Fibroblast of lung (primary cell): ENCODE results near the gene SERPINA9. TPM values are rescaled to one million over a fixed set of nuclear protein-coding genes. Genes with fewer than 3 reads are reported as not detected.
A peak's percentile ranks its signal among the peaks of the same experiment; 100 is the strongest.

Experiments
- DNase-seq, 2 donors: peaks; one replicate each; pipeline versions ENCODE4 v3.0.0 to v3.0.0-alpha.2; 2010; ENCODE audit warnings: low read depth in 2 of 2
- H2AFZ ChIP-seq: 2 replicates; pipeline ENCODE4 v1.5.1; 2012; ENCODE audit warnings: low read length, control low read depth, inconsistent platforms
- H3K27ac ChIP-seq: 2 replicates; pipeline ENCODE4 v1.5.1; 2011; ENCODE audit warnings: low read length, control low read depth; ENCODE audit not compliant: insufficient read depth
- H3K27me3 ChIP-seq: 2 replicates; pipeline ENCODE4 v1.5.1; 2011; ENCODE audit warnings: mild to moderate bottlenecking, low read length; ENCODE audit not compliant: control insufficient read depth, insufficient read depth
- H3K36me3 ChIP-seq: 2 replicates; pipeline ENCODE4 v1.5.1; 2011; ENCODE audit warnings: low read length; ENCODE audit not compliant: control insufficient read depth, insufficient read depth
- H3K4me1 ChIP-seq: 2 replicates; pipeline ENCODE4 v1.5.1; 2011; ENCODE audit warnings: low read length; ENCODE audit not compliant: control insufficient read depth, insufficient read depth; ENCODE audit errors: extremely low read depth
- H3K4me2 ChIP-seq: 2 replicates; pipeline ENCODE4 v1.5.1; 2011; ENCODE audit warnings: low read length, control low read depth; ENCODE audit not compliant: insufficient read depth; ENCODE audit errors: extremely low read depth
- H3K4me3 ChIP-seq, 4 experiments: fragments of 200-600 bp in 1 of 4; sonication (generic) in 1 of 4; replicated peaks in 1 of 4; 2 replicates each; pipeline ENCODE4 v1.5.1; 2011 to 2016; ENCODE audit warnings: low read length in 4 of 4, low read depth in 3 of 4, mild to moderate bottlenecking in 3 of 4, control low read depth in 2 of 4, inconsistent platforms in 1 of 4, mixed read lengths in 1 of 4; ENCODE audit not compliant: insufficient read depth in 1 of 4; ENCODE audit errors: control extremely low read depth in 1 of 4
- H3K79me2 ChIP-seq: 2 replicates; pipeline ENCODE4 v1.5.1; 2012; ENCODE audit warnings: mild to moderate bottlenecking, low read length, inconsistent platforms; ENCODE audit not compliant: control insufficient read depth, insufficient read depth
- H3K9ac ChIP-seq: 2 replicates; pipeline ENCODE4 v1.5.1; 2011; ENCODE audit warnings: mild to moderate bottlenecking, low read length, control low read depth; ENCODE audit not compliant: insufficient read depth
- H3K9me3 ChIP-seq: 2 replicates; pipeline ENCODE4 v1.5.1; 2012; ENCODE audit warnings: low read depth, low read length; ENCODE audit not compliant: control insufficient read depth, insufficient read depth
- H4K20me1 ChIP-seq: 2 replicates; pipeline ENCODE4 v1.5.1; 2011; ENCODE audit warnings: low read length; ENCODE audit not compliant: control insufficient read depth, insufficient read depth; ENCODE audit errors: extremely low read depth
- CTCF ChIP-seq, 2 donors: IDR thresholded peaks in 1 of 2; conservative IDR thresholded peaks in 1 of 2; 1 replicate in 1 of 2; 2 replicates in 1 of 2; pipeline ENCODE4 v1.5.1; 2011 to 2012; ENCODE audit warnings: low read length in 2 of 2, control low read depth in 1 of 2, inconsistent platforms in 1 of 2, low read depth in 1 of 2, mild to moderate bottlenecking in 1 of 2
- EZH2 ChIP-seq: IDR thresholded peaks from 2 replicates; pipeline ENCODE4 v1.5.1; 2012; ENCODE audit warnings: low read length, control low read depth, mild to moderate bottlenecking; ENCODE audit errors: missing control alignments
- polyA plus RNA-seq, 2 donors: library from polyadenylated mRNA; depleted of rRNA in 1 of 2; stranded (reverse) in 1 of 2; unstranded in 1 of 2; fragments of >200 nt; gene quantifications; 2 replicates each; pipeline ENCODE4 v1.2.1, GENCODE V29; 2011 to 2012; ENCODE audit warnings: missing spikeins in 1 of 2
- total RNA-seq: library from RNA; depleted of rRNA; stranded (reverse); fragments of >200 nt; gene quantifications from 2 replicates; pipeline ENCODE4 v1.2.1, GENCODE V29; 2014

SERPINA9 gene
- total and polyA plus RNA-seq, 2 donors (not counting 1 experiment from before 2014, with no cell fraction given) = not detected

GRCh38 chr14:94464290-94464689 is 11.7 kb downstream of the SERPINA9 start:
- H3K4me1 ChIP-seq = no peaks in the 10 kb centered on the region

GRCh38 chr14:94462763-94463572 is 13.0 kb downstream of the SERPINA9 start:
- Histone ChIP-seq H3K4me1 (no peaks in the 10 kb centered on the region), H3K4me3 (no peak overlapping the region), H3K79me2 (no peaks in the 10 kb centered on the region), H3K9me3 (no peaks in the 10 kb centered on the region), H3K4me2 (no peak overlapping the region), H2AFZ (no peak overlapping the region), H4K20me1 (no peaks in the 10 kb centered on the region), H3K27me3 (no peaks in the 10 kb centered on the region), H3K27ac (no peak overlapping the region), H3K9ac (no peak overlapping the region), H3K36me3 (no peaks in the 10 kb centered on the region)
- TF ChIP-seq CTCF (conservative IDR thresholded peaks at IDR 0.05 in 1 of 2, IDR thresholded peaks at IDR 0.05 in 1 of 2; ENCODE audit: low read depth in 1 of 2, low read length in 2 of 2) = no peak
- no peak for TF ChIP-seq EZH2
- no peak for DNase-seq

More at GRCh38 chr14:94464290-94464689, 11.7 kb downstream of the SERPINA9 start:
- Histone ChIP-seq H3K36me3 (no peaks in the 10 kb centered on the region), H4K20me1 (no peaks in the 10 kb centered on the region), H3K4me3 (no peak overlapping the region), H3K27ac (no peak overlapping the region), H3K79me2 (no peaks in the 10 kb centered on the region), H3K9me3 (no peaks in the 10 kb centered on the region), H3K4me2 (no peak overlapping the region), H2AFZ (no peak overlapping the region), H3K9ac (no peak overlapping the region), H3K27me3 (no peaks in the 10 kb centered on the region)
- no peak for DNase-seq
- no peak for TF ChIP-seq CTCF (conservative IDR thresholded peaks at IDR 0.05 in 1 of 2, IDR thresholded peaks at IDR 0.05 in 1 of 2; ENCODE audit: low read depth in 1 of 2, low read length in 2 of 2)
- no peak for TF ChIP-seq EZH2

GRCh38 chr14:94462219-94462551 is 13.8 kb downstream of the SERPINA9 start:
- Histone ChIP-seq H3K4me1 (no peaks in the 10 kb centered on the region), H2AFZ (no peak overlapping the region), H3K9ac (no peak overlapping the region), H3K9me3 (no peaks in the 10 kb centered on the region), H3K27ac (no peak overlapping the region), H3K4me2 (no peak overlapping the region), H3K4me3 (no peak overlapping the region), H3K36me3 (no peaks in the 10 kb centered on the region), H3K27me3 (no peaks in the 10 kb centered on the region), H3K79me2 (no peaks in the 10 kb centered on the region), H4K20me1 (no peaks in the 10 kb centered on the region)
- TF ChIP-seq EZH2 = no peak
- TF ChIP-seq CTCF (conservative IDR thresholded peaks at IDR 0.05 in 1 of 2, IDR thresholded peaks at IDR 0.05 in 1 of 2; ENCODE audit: low read depth in 1 of 2, low read length in 2 of 2) = no peak
- DNase-seq = peak in 1 of 2 donors; percentile 19
